ENCODE results near the gene HOXC10. TPM values are rescaled to one million over a fixed set of nuclear protein-coding genes. Genes with fewer than 3 reads are reported as not detected.

Gene HOXC10
- total RNA-seq, 1 experiment from 2014 or later = 3.8 TPM

GRCh38 chr12:53968214-53969127 lies 16.5 kb upstream of the HOXC10 start:
- no peaks in the 10 kb centered on the region for H3K9me2 ChIP-seq (ENCODE audit: insufficient read depth)
- no TSS peak for BruUV-seq (replicated peaks)
- 0 out of 4 replicates have a peak, but pooled peaks cover 0 to under 1% of the 10 kb centered on the region in 2 experiments for H3K4me1 ChIP-seq (ENCODE audit: control insufficient read depth in 1 of 2, insufficient read depth in 2 of 2, low read length in 2 of 2)
- DNase-seq (ENCODE audit: low read depth, low spot score) (no peak), ATAC-seq (no peak)
- intact Hi-C loops (cut with micrococcal nuclease) = no loop called here
- no peaks in the 10 kb centered on the region for H4K20me1 ChIP-seq (ENCODE audit: insufficient read depth)
- no peak overlapping the region for H3K4me2 ChIP-seq (ENCODE audit: low read length)
- H3K36me3 ChIP-seq (ENCODE audit: control insufficient read depth in 1 of 2, insufficient read depth in 2 of 2, low read length in 2 of 2) = no peaks in the 10 kb centered on the region
- H3K9ac ChIP-seq (ENCODE audit: low read length) = no peak overlapping the region
- CTCF ChIA-PET = no interaction called here
- RAD21 ChIA-PET (ENCODE audit: low non-redundant PET in 1 of 2, low total read pairs in 2 of 2, uncharacterized antibody in 2 of 2, unreplicated experiment in 2 of 2) = no interaction called here
- no peak overlapping the region for H3K27ac ChIP-seq (ENCODE audit: low read depth, low read length)
- H2AFZ ChIP-seq (ENCODE audit: low read depth, low read length, poor library complexity, severe bottlenecking) = no peak overlapping the region
- POLR2A ChIA-PET = no interaction called here
- H3K79me2 ChIP-seq (ENCODE audit: insufficient read depth, low read length) = no peaks in the 10 kb centered on the region
- TF ChIP-seq POLR2A (IDR thresholded peaks at IDR 0.05; ENCODE audit: borderline replicate concordance, extremely low read depth, insufficient read depth, insufficient read length) (no peak), CEBPB (IDR thresholded peaks at IDR 0.05; ENCODE audit: low read depth) (no peak), POLR2AphosphoS5 (IDR thresholded peaks at IDR 0.05; ENCODE audit: low read depth, low read length) (no peak), FOSL1 (IDR thresholded peaks at IDR 0.05; ENCODE audit: low read depth) (no peak), SP1 (IDR thresholded peaks at IDR 0.05; ENCODE audit: low read depth) (no peak), RAD21 (IDR thresholded peaks at IDR 0.05; ENCODE audit: low read depth) (no peak)
- no peak overlapping the region for H3K4me3 ChIP-seq (replicated peaks in 1 of 2; ENCODE audit: low read depth in 1 of 2, low read length in 2 of 2)
- no peaks in the 10 kb centered on the region for H3K9me3 ChIP-seq (ENCODE audit: control insufficient read depth in 1 of 2, insufficient read depth in 1 of 2, low read depth in 1 of 2, low read length in 2 of 2)
- H3K27me3 ChIP-seq (ENCODE audit: insufficient read depth, low read length) = peaks cover 4% of the 10 kb centered on the region; the same call in 1 of the 2 replicates

GRCh38 chr12:53969588-53970259 lies 15.2 kb upstream of the HOXC10 start:
- peaks cover 0 to 11% of the 10 kb centered on the region in 2 experiments; a peak in 2 of 4 replicates for H3K4me1 ChIP-seq (ENCODE audit: control insufficient read depth in 1 of 2, insufficient read depth in 2 of 2, low read length in 2 of 2)
- peaks cover 4% of the 10 kb centered on the region; the same call in 1 of the 2 replicates for H3K27me3 ChIP-seq (ENCODE audit: insufficient read depth, low read length)
- DNase-seq (ENCODE audit: low read depth, low spot score) (no peak), ATAC-seq (no peak)
- H3K36me3 ChIP-seq (ENCODE audit: control insufficient read depth in 1 of 2, insufficient read depth in 2 of 2, low read length in 2 of 2) = no peaks in the 10 kb centered on the region
- no peak overlapping the region for H3K27ac ChIP-seq (ENCODE audit: low read depth, low read length)
- no peaks in the 10 kb centered on the region for H3K79me2 ChIP-seq (ENCODE audit: insufficient read depth, low read length)
- H4K20me1 ChIP-seq (ENCODE audit: insufficient read depth) = no peaks in the 10 kb centered on the region
- H3K4me2 ChIP-seq (ENCODE audit: low read length) = no peak overlapping the region
- ChIA-PET CTCF (no interaction called here), RAD21 (ENCODE audit: low non-redundant PET in 1 of 2, low total read pairs in 2 of 2, uncharacterized antibody in 2 of 2, unreplicated experiment in 2 of 2) (no interaction called here), POLR2A (no interaction called here)
- H3K9me3 ChIP-seq (ENCODE audit: control insufficient read depth in 1 of 2, insufficient read depth in 1 of 2, low read depth in 1 of 2, low read length in 2 of 2) = no peaks in the 10 kb centered on the region
- intact Hi-C loops (cut with micrococcal nuclease) = no loop called here
- no peak overlapping the region for H2AFZ ChIP-seq (ENCODE audit: low read depth, low read length, poor library complexity, severe bottlenecking)
- no peak overlapping the region for H3K4me3 ChIP-seq (replicated peaks in 1 of 2; ENCODE audit: low read depth in 1 of 2, low read length in 2 of 2)
- H3K9me2 ChIP-seq (ENCODE audit: insufficient read depth) = no peaks in the 10 kb centered on the region
- BruUV-seq (replicated peaks) = no TSS peak
- H3K9ac ChIP-seq (ENCODE audit: low read length) = no peak overlapping the region
- TF ChIP-seq SIN3A (IDR thresholded peaks at IDR 0.05; ENCODE audit: low read depth) = no peak
- TF ChIP-seq ATF3 (IDR thresholded peaks at IDR 0.05) = no peak
- TF ChIP-seq ZFX (IDR thresholded peaks at IDR 0.05) = no peak
- no peak for TF ChIP-seq ZNF274 (IDR thresholded peaks at IDR 0.05; ENCODE audit: low read depth, low read length)
- TF ChIP-seq REST (IDR thresholded peaks at IDR 0.05; ENCODE audit: low read depth) = no peak
- TF ChIP-seq CBX3 (IDR thresholded peaks at IDR 0.05; ENCODE audit: low read depth) = no peak
- TF ChIP-seq ZBTB33 (IDR thresholded peaks at IDR 0.05; ENCODE audit: extremely low read depth, insufficient replicate concordance, low read length) = no peak
- TF ChIP-seq EZH2 (IDR thresholded peaks at IDR 0.05) = no peak
